Stimulated activated CD4-positive, alpha-beta T cell treated with anti-CD3 and anti-CD28 coated beads, Interleukin-15, amount 100 ng/mL, for 48 hours (primary cell): ENCODE results near the gene ADORA2A.

Experiments used
- DNase-seq, 2 donors: peaks; one replicate each; pipeline ENCODE4 v3.0.0-alpha.2; 2020; ENCODE audit warnings: low read depth in 2 of 2

The ADORA2A gene

GRCh38 chr22:24418786-24419474 lies 8.5 kb upstream of the ADORA2A start:
- no peak for DNase-seq

GRCh38 chr22:24419475-24419850 lies 7.9 kb upstream of the ADORA2A start:
- DNase-seq: no peak

GRCh38 chr22:24420072-24420976 lies 7.1 kb upstream of the ADORA2A start:
- no peak for DNase-seq

- no peak for DNase-seq
Observed at GRCh38 chr22:24420977-24421343, 6.4 kb upstream of the ADORA2A start.

- no peak for DNase-seq
Observed at GRCh38 chr22:24421428-24421931, 5.9 kb upstream of the ADORA2A start.

- DNase-seq: no peak
Observed at GRCh38 chr22:24422102-24422665, 5.2 kb upstream of the ADORA2A start.

GRCh38 chr22:24423519-24424000 lies 3.8 kb upstream of the ADORA2A start:
- peak in 1 of 2 donors; percentile 58 for DNase-seq

- DNase-seq: peak in 1 of 2 donors; percentile 31
Observed at GRCh38 chr22:24424001-24424900, 3.1 kb upstream of the ADORA2A start.

- DNase-seq: no peak
Observed at GRCh38 chr22:24424901-24425775, 2.3 kb upstream of the ADORA2A start.

- DNase-seq: no peak
Observed at GRCh38 chr22:24426436-24426835, 963 bp upstream of the ADORA2A start.

- no peak for DNase-seq
Observed at GRCh38 chr22:24426851-24427499, 424 bp upstream of the ADORA2A start.

- no peak for DNase-seq
Observed at GRCh38 chr22:24428751-24429410, 1.5 kb downstream of the ADORA2A start.

GRCh38 chr22:24429411-24430365 lies 2.3 kb downstream of the ADORA2A start:
- peak; percentile 61 to 65 for DNase-seq

GRCh38 chr22:24430431-24431308 lies 3.3 kb downstream of the ADORA2A start:
- no peak for DNase-seq

GRCh38 chr22:24431309-24432034 lies 4.1 kb downstream of the ADORA2A start:
- no peak for DNase-seq
